HCT116 (cell line): ENCODE measurements around the gene ZNF692.

Experiments
- CEBPB ChIP-seq: IDR thresholded peaks from 2 replicates; pipeline ENCODE4 v1.6.1; 2012; ENCODE audit warnings: low read depth
- CTCF ChIP-seq, 3 experiments: fragments of 200-600 bp in 1 of 3; sonication (generic) in 1 of 3; IDR thresholded peaks in 2 of 3; conservative IDR thresholded peaks in 1 of 3; 2 replicates each; pipeline ENCODE4 v1.5.1; 2012 to 2017; ENCODE audit warnings: low read depth in 2 of 3, low read length in 2 of 3, antibody characterized with exemption in 1 of 3, borderline replicate concordance in 1 of 3, control low read depth in 1 of 3, mild to moderate bottlenecking in 1 of 3, mixed read lengths in 1 of 3, mixed run types in 1 of 3, moderate library complexity in 1 of 3; ENCODE audit not compliant: insufficient read depth in 1 of 3
- EGR1 ChIP-seq: IDR thresholded peaks from 2 replicates; pipeline ENCODE4 v1.6.1; 2012; ENCODE audit warnings: low read depth
- ELF1 ChIP-seq: IDR thresholded peaks from 2 replicates; pipeline ENCODE4 v1.6.1; 2012; ENCODE audit warnings: low read depth, borderline replicate concordance
- EZH2 ChIP-seq: fragments of 200-600 bp; sonication (generic); IDR thresholded peaks from 2 replicates; pipeline ENCODE4 v1.6.1; 2017; ENCODE audit warnings: antibody characterized with exemption, mixed run types
- JUND ChIP-seq: IDR thresholded peaks from 2 replicates; pipeline ENCODE4 v1.6.1; 2012
- POLR2A ChIP-seq: IDR thresholded peaks from 2 replicates; pipeline ENCODE4 v1.7.0; 2011; ENCODE audit warnings: borderline replicate concordance; ENCODE audit not compliant: insufficient read depth, insufficient read length; ENCODE audit errors: extremely low read depth
- POLR2AphosphoS5 ChIP-seq: IDR thresholded peaks from 2 replicates; pipeline ENCODE4 v1.6.1; 2011; ENCODE audit warnings: mild to moderate bottlenecking, low read depth, low read length, moderate library complexity
- RAD21 ChIP-seq: IDR thresholded peaks from 2 replicates; pipeline ENCODE4 v1.6.1; 2012; ENCODE audit warnings: low read depth, mild to moderate bottlenecking
- REST ChIP-seq: IDR thresholded peaks from 2 replicates; pipeline ENCODE4 v1.6.1; 2012; ENCODE audit warnings: low read depth
- YY1 ChIP-seq: IDR thresholded peaks from 2 replicates; pipeline ENCODE4 v1.6.1; 2011; ENCODE audit warnings: low read length, low read depth, moderate library complexity, mild to moderate bottlenecking; ENCODE audit not compliant: insufficient replicate concordance; ENCODE audit errors: extremely low read depth
- ZNF274 ChIP-seq: fragments of 200-500 bp; sonication (Bioruptor generic); IDR thresholded peaks from 2 replicates; pipeline ENCODE4 v1.6.1; 2014; ENCODE audit warnings: mild to moderate bottlenecking, low read depth, low read length, inconsistent platforms

- TF ChIP-seq RAD21 = no peak
- no peak for TF ChIP-seq YY1
- TF ChIP-seq ZNF274 = no peak
- no peak for TF ChIP-seq EZH2
- TF ChIP-seq POLR2AphosphoS5 = peak; percentile 21; the same call in 1 of the 2 replicates
- no peak for TF ChIP-seq EGR1
- 0 out of 6 replicates have a peak, but pooled peaks of 1 of the 3 experiments have one; percentile 13 for TF ChIP-seq CTCF (IDR thresholded peaks at IDR 0.05 in 2 of 3, conservative IDR thresholded peaks at IDR 0.05 in 1 of 3; ENCODE audit: borderline replicate concordance in 1 of 3, insufficient read depth in 1 of 3, low read depth in 2 of 3, low read length in 2 of 3)
- no peak for TF ChIP-seq ELF1
- TF ChIP-seq JUND = no peak
- TF ChIP-seq REST = no peak
- no peak for TF ChIP-seq POLR2A
- TF ChIP-seq CEBPB = no peak
Measured at GRCh38 chr1:248850536-248851251, 8.2 kb downstream of the ZNF692 start.
